Smooth muscle cell (in vitro differentiated cells): Measurements from ENCODE around the gene GSTM3. TPM values are rescaled to one million over a fixed set of nuclear protein-coding genes. Genes with fewer than 3 reads are reported as not detected.

ENCODE experiments used
- DNase-seq: peaks from one replicate; lab custom pipeline; 2025; ENCODE audit not compliant: unreplicated experiment; lab: John Stamatoyannopoulos, UW
- H2AFZ ChIP-seq: fragments of 200-600 bp; sonication (generic); 2 replicates; pipeline ENCODE4 v1.6.0; 2016; ENCODE audit warnings: antibody characterized with exemption, low read depth, mild to moderate bottlenecking
- H3F3A ChIP-seq: fragments of 200-600 bp; sonication (generic); 2 replicates; pipeline ENCODE4 v1.6.0; 2017; ENCODE audit warnings: antibody characterized with exemption, low read depth
- H3K27ac ChIP-seq: fragments of 200-600 bp; sonication (generic); 2 replicates; pipeline ENCODE4 v1.5.1; 2016; ENCODE audit warnings: low read depth, mild to moderate bottlenecking
- H3K27me3 ChIP-seq: fragments of 200-600 bp; sonication (generic); 2 replicates; pipeline ENCODE4 v1.6.1; 2016; ENCODE audit warnings: low read depth, mild to moderate bottlenecking
- H3K36me3 ChIP-seq: fragments of 200-600 bp; sonication (generic); 2 replicates; pipeline ENCODE4 v1.5.1; 2016; ENCODE audit warnings: low read depth
- H3K4me1 ChIP-seq: fragments of 200-600 bp; sonication (generic); 2 replicates; pipeline ENCODE4 v1.5.1; 2016; ENCODE audit warnings: low read depth
- H3K4me2 ChIP-seq: fragments of 200-600 bp; sonication (generic); 2 replicates; pipeline ENCODE4 v1.6.0; 2016; ENCODE audit warnings: mild to moderate bottlenecking
- H3K4me3 ChIP-seq: fragments of 200-600 bp; sonication (generic); 2 replicates; pipeline ENCODE4 v1.5.1; 2016; ENCODE audit warnings: mild to moderate bottlenecking
- H3K79me2 ChIP-seq: fragments of 200-600 bp; sonication (generic); 2 replicates; pipeline ENCODE4 v1.6.0; 2016; ENCODE audit warnings: low read depth, mild to moderate bottlenecking
- H3K9ac ChIP-seq: fragments of 200-600 bp; sonication (generic); 2 replicates; pipeline ENCODE4 v1.6.0; 2016; ENCODE audit warnings: low read depth
- H3K9me3 ChIP-seq: fragments of 200-600 bp; sonication (generic); replicated peaks from 2 replicates; pipeline ENCODE4 v1.5.1; 2016; ENCODE audit warnings: low read depth
- H4K20me1 ChIP-seq: fragments of 200-600 bp; sonication (generic); 2 replicates; pipeline ENCODE4 v1.6.0; 2016; ENCODE audit warnings: low read depth
- CTCF ChIP-seq: fragments of 200-600 bp; sonication (generic); IDR thresholded peaks from 2 replicates; pipeline ENCODE4 v1.5.1; 2017; ENCODE audit warnings: borderline replicate concordance, mild to moderate bottlenecking, antibody characterized with exemption; ENCODE audit not compliant: insufficient read depth, poor library complexity, severe bottlenecking
- WGBS: methylation state at CpG from one replicate; pipeline ENCODE4 v1.1.7; 2016; ENCODE audit warnings: low lambda C conversion rate; 5-methylcytosine and 5-hydroxymethylcytosine counted together
- polyA plus RNA-seq: library from polyadenylated mRNA; unstranded; fragments of >200 nt; fragmentation: Nextera tagmentation; extraction: Ambion mirVana; gene quantifications from 2 replicates; pipeline ENCODE4 v1.2.1, GENCODE V29; 2016
- total RNA-seq: library from RNA; depleted of rRNA; stranded (reverse); fragments of >200 nt; gene quantifications from 2 replicates; pipeline ENCODE4 v1.2.3, GENCODE V29; 2014

The GSTM3 gene
- total and polyA plus RNA-seq, 2 experiments from 2014 or later = 153 to 218 TPM

- Histone ChIP-seq H3K79me2 (no peaks in the 10 kb centered on the region), H3K27ac (no peak overlapping the region), H3K36me3 (no peaks in the 10 kb centered on the region), H3K9me3 (no peaks in the 10 kb centered on the region), H4K20me1 (no peaks in the 10 kb centered on the region), H3K4me2 (no peak overlapping the region), H2AFZ (no peak overlapping the region), H3F3A (no peaks in the 10 kb centered on the region), H3K4me1 (no peaks in the 10 kb centered on the region), H3K9ac (no peak overlapping the region), H3K27me3 (no peaks in the 10 kb centered on the region), H3K4me3 (no peak overlapping the region)
- DNase-seq = no peak
- 89% methylated on average over 3 of the region's 3 CpGs for WGBS
- no peak for TF ChIP-seq CTCF
These were observed 24.2 kb downstream of the GSTM3 start for GRCh38 chr1:109716570-109717090.

- Histone ChIP-seq H3F3A (no peaks in the 10 kb centered on the region), H3K4me3 (no peak overlapping the region), H3K9ac (no peak overlapping the region), H3K4me2 (no peak overlapping the region), H2AFZ (no peak overlapping the region), H4K20me1 (no peaks in the 10 kb centered on the region), H3K36me3 (no peaks in the 10 kb centered on the region), H3K4me1 (no peaks in the 10 kb centered on the region), H3K27ac (no peak overlapping the region), H3K27me3 (no peaks in the 10 kb centered on the region), H3K79me2 (no peaks in the 10 kb centered on the region), H3K9me3 (no peaks in the 10 kb centered on the region)
- no peak for DNase-seq
- WGBS = 87% methylated on average over 3 of the region's 3 CpGs
- TF ChIP-seq CTCF = no peak
These were observed 24.7 kb downstream of the GSTM3 start for GRCh38 chr1:109716121-109716520.

DNA sequence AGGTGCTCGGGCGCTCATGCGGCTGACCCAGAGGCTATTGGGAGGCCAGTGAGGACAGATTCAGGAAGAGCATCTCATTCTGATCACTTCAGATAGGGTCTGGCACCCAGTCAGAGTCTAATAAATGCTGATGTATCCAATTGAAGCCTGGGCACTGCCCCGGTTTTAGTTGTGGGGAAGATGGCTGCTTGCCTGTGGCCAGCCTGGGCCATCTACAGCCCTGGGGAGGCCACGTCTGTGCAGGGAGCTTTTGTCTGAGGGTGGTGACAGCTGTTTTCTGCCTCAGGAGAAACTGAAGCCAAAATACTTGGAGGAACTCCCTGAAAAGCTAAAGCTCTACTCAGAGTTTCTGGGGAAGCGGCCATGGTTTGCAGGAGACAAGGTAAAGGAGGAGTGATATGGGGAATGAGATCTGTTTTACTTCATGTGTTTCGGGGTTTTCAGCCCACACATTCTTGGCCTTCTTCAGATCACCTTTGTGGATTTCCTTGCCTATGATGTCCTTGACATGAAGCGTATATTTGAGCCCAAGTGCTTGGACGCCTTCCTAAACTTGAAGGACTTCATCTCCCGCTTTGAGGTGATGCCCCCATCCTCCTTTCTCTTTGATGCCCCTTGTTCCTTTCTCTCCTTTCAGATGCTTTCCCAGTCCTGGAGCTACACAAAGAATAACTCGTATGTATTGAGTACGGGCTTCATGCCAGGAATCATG is 26.0 kb downstream of the GSTM3 start:
- no peaks in the 10 kb centered on the region for H3K79me2 ChIP-seq
- no peaks in the 10 kb centered on the region for H3K9me3 ChIP-seq
- no peak for DNase-seq
- H3K4me3 ChIP-seq = no peak overlapping the region
- no peaks in the 10 kb centered on the region for H3K27me3 ChIP-seq
- H3K36me3 ChIP-seq = no peaks in the 10 kb centered on the region
- H4K20me1 ChIP-seq = no peaks in the 10 kb centered on the region
- no peak overlapping the region for H3K27ac ChIP-seq
- no peak overlapping the region for H3K4me2 ChIP-seq
- no peaks in the 10 kb centered on the region for H3K4me1 ChIP-seq
- no peaks in the 10 kb centered on the region for H3F3A ChIP-seq
- H3K9ac ChIP-seq = no peak overlapping the region
- TF ChIP-seq CTCF = no peak
- no peak overlapping the region for H2AFZ ChIP-seq
- 92% methylated on average over 12 of the region's 12 CpGs for WGBS

GRCh38 chr1:109713636-109714035 is 27.2 kb downstream of the GSTM3 start:
- WGBS = 92% methylated on average over 5 of the region's 5 CpGs
- TF ChIP-seq CTCF = no peak
- Histone ChIP-seq H3K9me3 (peaks cover 4% of the 10 kb centered on the region), H3K4me3 (no peak overlapping the region), H3K4me2 (no peak overlapping the region), H3F3A (no peaks in the 10 kb centered on the region), H2AFZ (no peak overlapping the region), H4K20me1 (no peaks in the 10 kb centered on the region), H3K27me3 (no peaks in the 10 kb centered on the region), H3K9ac (no peak overlapping the region), H3K27ac (no peak overlapping the region), H3K36me3 (no peaks in the 10 kb centered on the region), H3K4me1 (no peaks in the 10 kb centered on the region), H3K79me2 (no peaks in the 10 kb centered on the region)
- no peak for DNase-seq
